ENCODE results near the gene AVL9.

DNA sequence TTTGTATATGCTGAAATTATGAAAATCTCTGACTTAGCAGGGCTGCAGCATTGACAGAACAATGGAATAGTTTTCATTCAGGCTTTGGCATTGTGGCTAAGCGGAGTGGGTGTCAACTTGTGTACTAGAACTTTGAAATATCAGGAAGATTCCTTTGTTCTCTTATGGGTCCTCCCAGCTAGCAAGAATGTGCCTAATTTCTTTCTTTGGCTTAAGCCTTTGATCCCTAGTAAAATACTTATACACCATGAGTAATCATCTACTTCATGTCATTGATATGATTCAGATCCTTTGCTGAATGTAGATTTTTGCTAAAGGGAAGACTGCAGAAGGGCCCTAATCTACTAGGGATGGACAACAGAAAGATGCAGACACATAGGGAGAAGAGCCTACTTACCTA is 6.2 kb downstream of the AVL9 start:
- TF ChIP-seq POLR2A (IDR thresholded peaks at IDR 0.05) (no peak), EP300 (IDR thresholded peaks at IDR 0.05) (no peak), POLR2AphosphoS5 (IDR thresholded peaks at IDR 0.05) (no peak)
- TF ChIP-seq, protein P1, sequence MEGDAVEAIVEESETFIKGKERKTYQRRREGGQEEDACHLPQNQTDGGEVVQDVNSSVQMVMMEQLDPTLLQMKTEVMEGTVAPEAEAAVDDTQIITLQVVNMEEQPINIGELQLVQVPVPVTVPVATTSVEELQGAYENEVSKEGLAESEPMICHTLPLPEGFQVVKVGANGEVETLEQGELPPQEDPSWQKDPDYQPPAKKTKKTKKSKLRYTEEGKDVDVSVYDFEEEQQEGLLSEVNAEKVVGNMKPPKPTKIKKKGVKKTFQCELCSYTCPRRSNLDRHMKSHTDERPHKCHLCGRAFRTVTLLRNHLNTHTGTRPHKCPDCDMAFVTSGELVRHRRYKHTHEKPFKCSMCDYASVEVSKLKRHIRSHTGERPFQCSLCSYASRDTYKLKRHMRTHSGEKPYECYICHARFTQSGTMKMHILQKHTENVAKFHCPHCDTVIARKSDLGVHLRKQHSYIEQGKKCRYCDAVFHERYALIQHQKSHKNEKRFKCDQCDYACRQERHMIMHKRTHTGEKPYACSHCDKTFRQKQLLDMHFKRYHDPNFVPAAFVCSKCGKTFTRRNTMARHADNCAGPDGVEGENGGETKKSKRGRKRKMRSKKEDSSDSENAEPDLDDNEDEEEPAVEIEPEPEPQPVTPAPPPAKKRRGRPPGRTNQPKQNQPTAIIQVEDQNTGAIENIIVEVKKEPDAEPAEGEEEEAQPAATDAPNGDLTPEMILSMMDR (IDR thresholded peaks at IDR 0.05), result no peak
